Neural cell (in vitro differentiated cells): Measurements from ENCODE around the gene KPNA4. TPM values are rescaled to one million over a fixed set of nuclear protein-coding genes. Genes with fewer than 3 reads are reported as not detected.
A peak's percentile ranks its signal among the peaks of the same experiment; 100 is the strongest.

Experiments
- H2AFZ ChIP-seq: fragments of 200-600, 300-800 bp; sonication (generic), shearing (Covaris generic); 2 replicates; pipeline ENCODE4 v1.6.0; 2014; ENCODE audit warnings: low read depth, mild to moderate bottlenecking, antibody characterized with exemption, low read length, moderate library complexity
- H3F3A ChIP-seq: fragments of 200-600 bp; shearing (Covaris generic); 2 replicates; pipeline ENCODE4 v1.6.1; 2016; ENCODE audit warnings: mild to moderate bottlenecking, moderate library complexity, mixed read lengths, antibody characterized with exemption, low read length; ENCODE audit not compliant: insufficient read depth, poor library complexity, severe bottlenecking
- H3K27ac ChIP-seq: fragments of 200-600, 300-800 bp; sonication (generic), shearing (Covaris generic); 2 replicates; pipeline ENCODE4 v1.5.1; 2014; ENCODE audit warnings: mild to moderate bottlenecking, low read length, moderate library complexity
- H3K27me3 ChIP-seq: fragments of 300-800, 200-600 bp; sonication (generic), shearing (Covaris generic); 2 replicates; pipeline ENCODE4 v1.6.0; 2014; ENCODE audit warnings: mild to moderate bottlenecking, low read depth, low read length, moderate library complexity; ENCODE audit not compliant: insufficient read depth
- H3K36me3 ChIP-seq: fragments of 300-800, 200-600 bp; sonication (generic), shearing (Covaris generic); 2 replicates; pipeline ENCODE4 v1.5.1; 2014; ENCODE audit warnings: mild to moderate bottlenecking, antibody characterized with exemption, low read length, moderate library complexity; ENCODE audit not compliant: insufficient read depth
- H3K4me2 ChIP-seq: fragments of 300-800, 200-600 bp; sonication (generic), shearing (Covaris generic); 2 replicates; pipeline ENCODE4 v1.6.0; 2014; ENCODE audit warnings: mild to moderate bottlenecking, low read length
- H3K4me3 ChIP-seq: fragments of 300-800, 200-600 bp; sonication (generic), shearing (Covaris generic); 2 replicates; pipeline ENCODE4 v1.5.1; 2014; ENCODE audit warnings: mild to moderate bottlenecking, low read length, moderate library complexity
- H3K79me2 ChIP-seq: fragments of 200-600 bp; shearing (Covaris generic); replicated peaks from 2 replicates; pipeline ENCODE4 v1.6.0; 2014; ENCODE audit warnings: mild to moderate bottlenecking, low read length, moderate library complexity; ENCODE audit not compliant: insufficient read depth
- H3K9ac ChIP-seq: fragments of 300-800, 200-600 bp; sonication (generic), shearing (Covaris generic); 2 replicates; pipeline ENCODE4 v1.6.1; 2016; ENCODE audit warnings: mild to moderate bottlenecking, low read length, mixed read lengths
- H3K9me2 ChIP-seq: fragments of 200-600 bp; shearing (Covaris generic); 2 replicates; pipeline ENCODE4 v1.6.1; 2016; ENCODE audit warnings: mild to moderate bottlenecking, low read length, mixed read lengths; ENCODE audit not compliant: insufficient read depth
- H3K9me3 ChIP-seq: fragments of 200-600, 300-800 bp; sonication (generic), shearing (Covaris generic); 2 replicates; pipeline ENCODE4 v1.6.1; 2016; ENCODE audit warnings: mild to moderate bottlenecking, mixed run types, low read length, moderate library complexity, mixed read lengths
- H4K20me1 ChIP-seq: fragments of 200-600 bp; shearing (Covaris generic); 2 replicates; pipeline ENCODE4 v1.6.1; 2016; ENCODE audit warnings: mild to moderate bottlenecking, mixed run types; ENCODE audit not compliant: insufficient read depth
- CTCF ChIP-seq: fragments of 450-650 bp; IDR thresholded peaks from 2 replicates; pipeline ENCODE4 v1.5.1; 2014; ENCODE audit warnings: antibody characterized with exemption, mild to moderate bottlenecking, moderate library complexity; ENCODE audit not compliant: poor library complexity, severe bottlenecking
- EP300 ChIP-seq: fragments of 450-650 bp; conservative IDR thresholded peaks from 2 replicates; pipeline ENCODE4 v1.6.1; 2014; ENCODE audit warnings: antibody characterized with exemption, mild to moderate bottlenecking, moderate library complexity; ENCODE audit not compliant: poor library complexity, severe bottlenecking
- EZH2 ChIP-seq: fragments of 200-600, 300-800 bp; shearing (Covaris generic), sonication (generic); IDR thresholded peaks from 2 replicates; pipeline ENCODE4 v1.6.1; 2014; ENCODE audit warnings: antibody characterized with exemption, low read length, borderline replicate concordance, mild to moderate bottlenecking; ENCODE audit not compliant: insufficient read depth, poor library complexity, severe bottlenecking
- MXI1 ChIP-seq: fragments of 450-650 bp; conservative IDR thresholded peaks from 2 replicates; pipeline ENCODE4 v1.6.1; 2014; ENCODE audit warnings: antibody characterized with exemption, mild to moderate bottlenecking; ENCODE audit not compliant: poor library complexity, severe bottlenecking
- POLR2AphosphoS5 ChIP-seq: IDR thresholded peaks from 2 replicates; pipeline ENCODE4 v1.6.1; 2012
- RAD21 ChIP-seq: fragments of 450-650 bp; conservative IDR thresholded peaks from 2 replicates; pipeline ENCODE4 v1.6.1; 2014; ENCODE audit warnings: antibody characterized with exemption, mild to moderate bottlenecking, moderate library complexity
- REST ChIP-seq: IDR thresholded peaks from 2 replicates; pipeline ENCODE4 v1.6.1; 2012; ENCODE audit warnings: borderline replicate concordance
- SMC3 ChIP-seq: fragments of 450-650 bp; conservative IDR thresholded peaks from 2 replicates; pipeline ENCODE4 v1.6.1; 2014; ENCODE audit warnings: antibody characterized with exemption, mild to moderate bottlenecking, moderate library complexity; ENCODE audit not compliant: poor library complexity
- TAF1 ChIP-seq: IDR thresholded peaks from 2 replicates; pipeline ENCODE4 v1.6.1; 2012; ENCODE audit warnings: low read depth
- polyA plus RNA-seq: library from polyadenylated mRNA; depleted of rRNA; stranded (reverse); fragments of >200 nt; gene quantifications from 2 replicates; pipeline ENCODE4 v1.2.3, GENCODE V29; 2014

The KPNA4 gene
- polyA plus RNA-seq, 1 donor from 2014 or later: 23.1 TPM

GRCh38 chr3:160580938-160581337 lies 15.6 kb upstream of the KPNA4 start:
- no peaks in the 10 kb centered on the region for H3K27me3 ChIP-seq
- no peaks in the 10 kb centered on the region for H4K20me1 ChIP-seq
- H3F3A ChIP-seq: no peaks in the 10 kb centered on the region
- H3K79me2 ChIP-seq: no peaks in the 10 kb centered on the region
- H3K9me2 ChIP-seq: no peaks in the 10 kb centered on the region
- no peak overlapping the region for H3K4me2 ChIP-seq
- H3K9ac ChIP-seq: no peak overlapping the region
- H3K27ac ChIP-seq: no peak overlapping the region
- H3K4me3 ChIP-seq: no peak overlapping the region
- H3K9me3 ChIP-seq: no peaks in the 10 kb centered on the region
- no peaks in the 10 kb centered on the region for H3K36me3 ChIP-seq
- TF ChIP-seq MXI1 (no peak), TAF1 (no peak), POLR2AphosphoS5 (no peak), SMC3 (no peak), CTCF (no peak), RAD21 (no peak), EZH2 (no peak), REST (no peak), EP300 (no peak)
- H2AFZ ChIP-seq: no peak overlapping the region

GRCh38 chr3:160577556-160578195 lies 12.3 kb upstream of the KPNA4 start:
- Histone ChIP-seq H3K36me3 (no peaks in the 10 kb centered on the region), H4K20me1 (no peaks in the 10 kb centered on the region), H3K27ac (no peak overlapping the region), H3F3A (no peaks in the 10 kb centered on the region), H3K27me3 (no peaks in the 10 kb centered on the region), H3K9me3 (no peaks in the 10 kb centered on the region), H3K9ac (no peak overlapping the region), H3K4me2 (no peak overlapping the region), H2AFZ (no peak overlapping the region), H3K9me2 (no peaks in the 10 kb centered on the region), H3K79me2 (no peaks in the 10 kb centered on the region), H3K4me3 (no peak overlapping the region)
- TF ChIP-seq POLR2AphosphoS5 (no peak), CTCF (peak; percentile 22), RAD21 (peak; percentile 11)
